WTC11 (cell line): Measurements from ENCODE around the gene HBG1. TPM values are rescaled to one million over a fixed set of nuclear protein-coding genes. Genes with fewer than 3 reads are reported as not detected.

Experiments used
- ATAC-seq: fragments of 200-7000 bp; cut with Tn5 transposase; 2 replicates; pipeline ENCODE4 v1.10.0; 2021; ENCODE audit warnings: mild to moderate bottlenecking, moderate library complexity
- CTCF ChIA-PET: fragments of 300-600 bp; sonication (Branson Sonifier 250); formaldehyde crosslinking; loops from one replicate; lab custom pipeline; 2021; ENCODE audit warnings: antibody characterized with exemption; lab: Charles Lee
- POLR2A ChIA-PET: fragments of 350-600 bp; sonication (Branson Sonifier 250); formaldehyde crosslinking; loops from one replicate; lab custom pipeline; 2021; ENCODE audit warnings: antibody characterized with exemption; lab: Charles Lee
- DNase-seq: peaks from one replicate; pipeline ENCODE4 v3.0.0; 2021; ENCODE audit warnings: low spot score
- H3K27ac Mint-ChIP-seq: 2 replicates; pipeline ENCODE4 v1.8.0; 2021; ENCODE audit warnings: mixed read lengths
- H3K27me3 Mint-ChIP-seq: 2 replicates; pipeline ENCODE4 v1.8.0; 2021; ENCODE audit warnings: low read depth, mild to moderate bottlenecking, moderate library complexity, mixed read lengths
- H3K36me3 Mint-ChIP-seq: 2 replicates; pipeline ENCODE4 v1.8.0; 2021; ENCODE audit warnings: mixed read lengths
- H3K4me1 Mint-ChIP-seq: 2 replicates; pipeline ENCODE4 v1.8.0; 2022; ENCODE audit warnings: mixed read lengths
- H3K4me3 Mint-ChIP-seq: 2 replicates; pipeline ENCODE4 v1.8.0; 2021; ENCODE audit warnings: mild to moderate bottlenecking, moderate library complexity, mixed read lengths
- H3K9me3 Mint-ChIP-seq: 2 replicates; pipeline ENCODE4 v1.8.0; 2021; ENCODE audit warnings: mixed read lengths
- AR ChIP-seq: fragments of 250-450 bp; sonication (Bioruptor Pico); IDR thresholded peaks from 2 replicates; pipeline ENCODE4 v1.9.0; 2021; ENCODE audit warnings: mild to moderate bottlenecking
- ARID4B ChIP-seq: sonication (generic); formaldehyde crosslinking; IDR thresholded peaks from 2 replicates; pipeline ENCODE4 v1.8.0; 2023; ENCODE audit warnings: missing genetic modification reagents, mild to moderate bottlenecking, borderline replicate concordance
- ATF1 ChIP-seq: sonication (generic); formaldehyde crosslinking; IDR thresholded peaks from 2 replicates; pipeline ENCODE4 v1.8.1; 2023; ENCODE audit warnings: mild to moderate bottlenecking, moderate library complexity, missing genetic modification reagents
- ATF3 ChIP-seq: sonication (generic); formaldehyde crosslinking; conservative IDR thresholded peaks from 2 replicates; pipeline ENCODE4 v1.8.1; 2022; ENCODE audit warnings: mild to moderate bottlenecking, missing genetic modification reagents
- CBFB ChIP-seq: sonication (generic); formaldehyde crosslinking; IDR thresholded peaks from 2 replicates; pipeline ENCODE4 v1.8.1; 2022; ENCODE audit warnings: mild to moderate bottlenecking, low read depth, missing genetic modification reagents
- CDX4 ChIP-seq: fragments of 250-450 bp; sonication (Bioruptor Pico); IDR thresholded peaks from 2 replicates; pipeline ENCODE4 v1.9.0; 2021; ENCODE audit warnings: moderate library complexity, mild to moderate bottlenecking, inconsistent platforms, borderline replicate concordance
- ERG ChIP-seq: fragments of 250-450 bp; sonication (Bioruptor Pico); IDR thresholded peaks from 2 replicates; pipeline ENCODE4 v1.8.0; 2021; ENCODE audit warnings: mild to moderate bottlenecking
- HMGA2 ChIP-seq: fragments of 250-450 bp; sonication (Bioruptor Pico); IDR thresholded peaks from 2 replicates; pipeline ENCODE4 v1.4.0; 2021; ENCODE audit warnings: mild to moderate bottlenecking, moderate library complexity
- JUN ChIP-seq: sonication (generic); formaldehyde crosslinking; IDR thresholded peaks from 2 replicates; pipeline ENCODE4 v1.8.0; 2023; ENCODE audit warnings: mild to moderate bottlenecking, missing genetic modification reagents
- KAT7 ChIP-seq: sonication (generic); formaldehyde crosslinking; IDR thresholded peaks from 2 replicates; pipeline ENCODE4 v1.8.1; 2023; ENCODE audit warnings: missing genetic modification reagents, mild to moderate bottlenecking, borderline replicate concordance
- MXD4 ChIP-seq: fragments of 250-450 bp; sonication (Bioruptor Pico); IDR thresholded peaks from 2 replicates; pipeline ENCODE4 v1.8.0; 2021; ENCODE audit warnings: mild to moderate bottlenecking, moderate library complexity, borderline replicate concordance
- MYBL2 ChIP-seq: sonication (generic); formaldehyde crosslinking; IDR thresholded peaks from 2 replicates; pipeline ENCODE4 v1.8.1; 2023; ENCODE audit warnings: mild to moderate bottlenecking, moderate library complexity, missing genetic modification reagents
- NR1H2 ChIP-seq: sonication (generic); formaldehyde crosslinking; IDR thresholded peaks from 2 replicates; pipeline ENCODE4 v1.9.0; 2021; ENCODE audit warnings: mild to moderate bottlenecking, moderate library complexity, missing genetic modification reagents
- PREB ChIP-seq: sonication (generic); formaldehyde crosslinking; IDR thresholded peaks from 2 replicates; pipeline ENCODE4 v1.8.1; 2022; ENCODE audit warnings: mild to moderate bottlenecking, missing genetic modification reagents, moderate library complexity, borderline replicate concordance
- PRRX2 ChIP-seq: fragments of 250-450 bp; sonication (Bioruptor Pico); IDR thresholded peaks from 2 replicates; pipeline ENCODE4 v1.8.0; 2021; ENCODE audit warnings: mild to moderate bottlenecking
- STAT6 ChIP-seq: sonication (generic); formaldehyde crosslinking; conservative IDR thresholded peaks from 2 replicates; pipeline ENCODE4 v1.8.1; 2023; ENCODE audit warnings: mild to moderate bottlenecking, low read depth, missing genetic modification reagents, moderate library complexity
- TEAD4 ChIP-seq: sonication (generic); formaldehyde crosslinking; IDR thresholded peaks from 2 replicates; pipeline ENCODE4 v1.8.0; 2022; ENCODE audit warnings: mild to moderate bottlenecking, missing genetic modification reagents
- ZBTB21 ChIP-seq: sonication (generic); formaldehyde crosslinking; IDR thresholded peaks from 2 replicates; pipeline ENCODE4 v1.8.1; 2023; ENCODE audit warnings: mild to moderate bottlenecking, missing genetic modification reagents, borderline replicate concordance
- ZNF138 ChIP-seq: sonication (generic); formaldehyde crosslinking; conservative IDR thresholded peaks from 2 replicates; pipeline ENCODE4 v1.8.1; 2022; ENCODE audit warnings: mild to moderate bottlenecking, moderate library complexity, missing genetic modification reagents
- ZNF263 ChIP-seq: sonication (generic); formaldehyde crosslinking; IDR thresholded peaks from 2 replicates; pipeline ENCODE4 v1.8.1; 2022; ENCODE audit warnings: low read depth, mild to moderate bottlenecking, moderate library complexity, missing genetic modification reagents
- ZNF396 ChIP-seq: fragments of 250-450 bp; sonication (Bioruptor Pico); IDR thresholded peaks from 2 replicates; pipeline ENCODE4 v1.8.0; 2021; ENCODE audit warnings: mild to moderate bottlenecking, moderate library complexity, borderline replicate concordance
- ZNF416 ChIP-seq: fragments of 250-450 bp; sonication (Bioruptor Pico); IDR thresholded peaks from 2 replicates; pipeline ENCODE4 v1.9.0; 2021; ENCODE audit warnings: mild to moderate bottlenecking, inconsistent platforms
- ZNF512 ChIP-seq: sonication (generic); formaldehyde crosslinking; IDR thresholded peaks from 2 replicates; pipeline ENCODE4 v1.8.1; 2022; ENCODE audit warnings: missing genetic modification reagents, borderline replicate concordance
- total RNA-seq: library from RNA; stranded (reverse); gene quantifications from 3 replicates; pipeline ENCODE4 v1.2.3, GENCODE V29; 2021

HBG1 gene
- total RNA-seq, 1 experiment from 2014 or later: 3.4 TPM

GRCh38 chr11:5245155-5245554 is 4.5 kb downstream of the HBG1 start (continued):
- TF ChIP-seq ERG (no peak), TEAD4 (no peak), ZBTB21 (CRISPR knock-in tag) (no peak), ZNF396 (CRISPR knock-in tag) (no peak), KAT7 (CRISPR knock-in tag) (no peak), ARID4B (CRISPR knock-in tag) (no peak), PREB (CRISPR knock-in tag) (no peak), ATF1 (CRISPR knock-in tag) (no peak)

GRCh38 chr11:5243816-5244180 is 5.9 kb downstream of the HBG1 start:
- H3K27me3 Mint-ChIP-seq: no peaks in the 10 kb centered on the region
- no peak overlapping the region for H3K4me3 Mint-ChIP-seq
- DNase-seq: no peak
- CTCF ChIA-PET: no interaction called here
- POLR2A ChIA-PET: no interaction called here
- no peak overlapping the region for H3K27ac Mint-ChIP-seq
- no peaks in the 10 kb centered on the region for H3K9me3 Mint-ChIP-seq
- no peaks in the 10 kb centered on the region for H3K4me1 Mint-ChIP-seq
- no peak for ATAC-seq
- H3K36me3 Mint-ChIP-seq: no peaks in the 10 kb centered on the region
- TF ChIP-seq ZNF138 (CRISPR knock-in tag) (no peak), ATF3 (CRISPR knock-in tag) (no peak), NR1H2 (CRISPR knock-in tag) (no peak), JUN (CRISPR knock-in tag) (no peak), ZNF512 (CRISPR knock-in tag) (no peak), STAT6 (CRISPR knock-in tag) (no peak), HMGA2 (CRISPR knock-in tag) (no peak), ZNF263 (CRISPR knock-in tag) (no peak), PRRX2 (CRISPR knock-in tag) (no peak), CDX4 (CRISPR knock-in tag) (no peak), ZNF416 (CRISPR knock-in tag) (no peak), CBFB (CRISPR knock-in tag) (no peak), MYBL2 (CRISPR knock-in tag) (no peak), AR (no peak), MXD4 (CRISPR knock-in tag) (no peak)
